A549 (cell line): ENCODE results near the gene CETN2.

Experiments used
- HDAC2 ChIP-seq: fragments of 200-600 bp; sonication (generic); IDR thresholded peaks from 2 replicates; pipeline ENCODE4 v1.6.1; 2016
- MAX ChIP-seq: IDR thresholded peaks from 2 replicates; pipeline ENCODE4 v1.6.1; 2012
- POLR2A ChIP-seq: IDR thresholded peaks from 2 replicates; pipeline ENCODE4 v1.6.1; 2012; ENCODE audit warnings: mild to moderate bottlenecking, low read length
- REST ChIP-seq: fragments of 200-600 bp; sonication (generic); IDR thresholded peaks from 2 replicates; pipeline ENCODE4 v1.6.1; 2016; ENCODE audit warnings: antibody characterized with exemption, mild to moderate bottlenecking, moderate library complexity
- TF ChIP-seq, protein P1 (sequence below): fragments of >200 bp; sonication (Bioruptor Twin); formaldehyde crosslinking; IDR thresholded peaks from 3 replicates; pipeline ENCODE4 v1.5.1; 2016
- TF ChIP-seq, protein P2 (sequence below): fragments of 250-450 bp; sonication (Bioruptor Pico); IDR thresholded peaks from 2 replicates; pipeline ENCODE4 v1.5.0; 2020; ENCODE audit warnings: low read depth, mild to moderate bottlenecking, moderate library complexity

DNA sequence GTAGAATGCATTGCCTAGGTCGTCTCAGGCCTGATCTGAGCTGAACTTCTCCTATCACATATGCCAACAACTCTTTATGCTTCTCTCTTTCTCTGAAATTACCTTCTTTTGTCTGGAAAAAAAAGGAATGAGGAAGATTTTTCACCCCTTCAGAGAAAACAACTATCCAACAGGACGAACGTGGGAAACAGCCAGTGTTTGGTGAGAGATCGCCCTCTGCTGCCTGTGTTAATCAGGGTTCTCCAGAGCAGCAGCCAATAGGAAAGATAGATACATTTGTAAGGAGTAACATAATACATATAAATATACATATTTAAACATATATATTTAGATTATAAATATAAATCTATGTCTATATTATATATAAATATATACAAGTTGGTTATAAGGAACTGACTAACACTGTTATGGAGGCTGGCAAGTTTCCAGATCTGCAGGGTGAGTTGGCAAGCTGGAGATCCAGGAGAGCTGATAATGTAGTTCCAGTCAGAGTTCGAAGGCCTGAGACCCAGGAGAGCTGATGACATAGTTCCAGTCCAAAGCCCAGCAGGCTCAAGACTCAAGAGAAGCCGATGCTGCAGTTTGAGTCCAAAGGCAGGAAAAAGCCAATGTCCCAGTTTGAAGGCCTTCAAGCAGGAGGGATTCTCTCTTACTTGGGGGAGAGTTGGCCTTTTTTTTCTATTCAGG is 13.3 kb downstream of the CETN2 start:
- TF ChIP-seq, protein P1, sequence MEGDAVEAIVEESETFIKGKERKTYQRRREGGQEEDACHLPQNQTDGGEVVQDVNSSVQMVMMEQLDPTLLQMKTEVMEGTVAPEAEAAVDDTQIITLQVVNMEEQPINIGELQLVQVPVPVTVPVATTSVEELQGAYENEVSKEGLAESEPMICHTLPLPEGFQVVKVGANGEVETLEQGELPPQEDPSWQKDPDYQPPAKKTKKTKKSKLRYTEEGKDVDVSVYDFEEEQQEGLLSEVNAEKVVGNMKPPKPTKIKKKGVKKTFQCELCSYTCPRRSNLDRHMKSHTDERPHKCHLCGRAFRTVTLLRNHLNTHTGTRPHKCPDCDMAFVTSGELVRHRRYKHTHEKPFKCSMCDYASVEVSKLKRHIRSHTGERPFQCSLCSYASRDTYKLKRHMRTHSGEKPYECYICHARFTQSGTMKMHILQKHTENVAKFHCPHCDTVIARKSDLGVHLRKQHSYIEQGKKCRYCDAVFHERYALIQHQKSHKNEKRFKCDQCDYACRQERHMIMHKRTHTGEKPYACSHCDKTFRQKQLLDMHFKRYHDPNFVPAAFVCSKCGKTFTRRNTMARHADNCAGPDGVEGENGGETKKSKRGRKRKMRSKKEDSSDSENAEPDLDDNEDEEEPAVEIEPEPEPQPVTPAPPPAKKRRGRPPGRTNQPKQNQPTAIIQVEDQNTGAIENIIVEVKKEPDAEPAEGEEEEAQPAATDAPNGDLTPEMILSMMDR = peak; percentile 65
- TF ChIP-seq POLR2A (no peak), MAX (no peak), REST (no peak), HDAC2 (no peak)
- TF ChIP-seq, protein P2, sequence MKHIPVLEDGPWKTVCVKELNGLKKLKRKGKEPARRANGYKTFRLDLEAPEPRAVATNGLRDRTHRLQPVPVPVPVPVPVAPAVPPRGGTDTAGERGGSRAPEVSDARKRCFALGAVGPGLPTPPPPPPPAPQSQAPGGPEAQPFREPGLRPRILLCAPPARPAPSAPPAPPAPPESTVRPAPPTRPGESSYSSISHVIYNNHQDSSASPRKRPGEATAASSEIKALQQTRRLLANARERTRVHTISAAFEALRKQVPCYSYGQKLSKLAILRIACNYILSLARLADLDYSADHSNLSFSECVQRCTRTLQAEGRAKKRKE = no peak
